Mucosa of rectum (tissue), 2 donors: ENCODE results near the gene ATP6V0B.

Experiments used
- H3K27ac ChIP-seq, 2 donors: one replicate each; pipeline ENCODE4 v1.7.0; 2013; ENCODE audit warnings: inconsistent platforms in 2 of 2, low read depth in 2 of 2, low read length in 2 of 2
- H3K27me3 ChIP-seq, 2 donors: one replicate each; pipeline ENCODE4 v1.7.0; 2013; ENCODE audit warnings: low read length in 2 of 2; ENCODE audit not compliant: control insufficient read depth in 2 of 2, insufficient read depth in 2 of 2
- H3K36me3 ChIP-seq, 2 donors: one replicate each; pipeline ENCODE4 v1.7.0; 2013; ENCODE audit warnings: low read length in 2 of 2; ENCODE audit not compliant: control insufficient read depth in 2 of 2, insufficient read depth in 2 of 2
- H3K4me1 ChIP-seq, 2 donors: one replicate each; pipeline ENCODE4 v1.7.0; 2013; ENCODE audit warnings: low read length in 2 of 2, mild to moderate bottlenecking in 1 of 2; ENCODE audit not compliant: control insufficient read depth in 2 of 2, insufficient read depth in 2 of 2
- H3K4me3 ChIP-seq, 2 donors: one replicate each; pipeline ENCODE4 v1.7.0; 2013; ENCODE audit warnings: low read length in 2 of 2
- H3K9ac ChIP-seq, 2 donors: one replicate each; pipeline ENCODE4 v1.7.0; 2013; ENCODE audit warnings: low read length in 2 of 2, low read depth in 1 of 2, mild to moderate bottlenecking in 1 of 2
- H3K9me3 ChIP-seq, 2 donors: one replicate each; pipeline ENCODE4 v1.7.0; 2013; ENCODE audit warnings: low read length in 2 of 2; ENCODE audit not compliant: control insufficient read depth in 2 of 2
- donor health status: healthy.
- donor health status: Normal muscosa, but diverticular disease.

Gene ATP6V0B

DNA sequence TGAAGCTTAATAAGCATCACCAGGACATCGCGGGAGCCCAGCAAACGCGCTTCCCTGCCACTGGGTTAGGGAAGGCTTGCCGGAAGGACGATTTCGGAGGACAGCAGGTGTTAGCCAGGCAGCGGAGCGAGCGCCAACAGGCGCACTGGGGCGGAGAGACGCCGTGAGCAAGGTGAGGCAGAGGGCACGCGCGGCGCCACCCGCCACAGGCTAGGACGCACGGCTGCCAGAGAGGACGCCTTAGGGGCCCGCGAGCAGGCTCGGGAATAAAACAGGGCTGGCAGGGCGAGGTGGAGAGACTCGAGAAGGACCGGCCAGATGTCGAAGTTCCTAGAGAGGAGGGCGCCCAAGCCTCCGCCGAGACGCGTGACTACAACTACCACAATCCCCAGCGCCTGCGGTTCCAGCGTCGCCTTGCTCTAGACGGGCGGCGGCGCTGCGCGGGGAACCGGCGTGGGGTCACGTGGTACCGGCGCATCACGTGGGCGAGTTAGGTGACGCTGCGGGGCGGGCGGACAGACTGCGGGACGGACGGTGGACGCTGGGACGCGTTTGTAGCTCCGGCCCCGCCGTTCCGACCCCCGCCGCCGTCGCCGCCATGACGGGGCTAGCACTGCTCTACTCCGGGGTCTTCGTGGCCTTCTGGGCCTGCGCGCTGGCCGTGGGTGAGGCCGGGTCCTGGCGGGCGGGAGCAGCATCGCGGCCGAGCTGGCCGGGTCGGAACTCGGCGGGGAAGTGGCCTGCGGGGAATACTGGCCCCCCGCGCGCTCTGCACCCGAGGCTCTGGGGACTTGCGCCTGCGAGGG, at the start of gene ATP6V0B:
Gene ATP6V0B (plus strand): TSS at position 518 of the 806 bp plus-strand sequence. CDS start 81 bp downstream, at position 599.
- peaks cover 24 to 28% of the 10 kb centered on the region in 2 donors for H3K36me3 ChIP-seq
- H3K9me3 ChIP-seq = no peaks in the 10 kb centered on the region
- no peaks in the 10 kb centered on the region for H3K27me3 ChIP-seq
- peak within 1 kb of the TSS; percentile 96 to 97 for H3K27ac ChIP-seq
- peak within 1 kb of the TSS; percentile 89 to 92 for H3K4me3 ChIP-seq
- peak within 1 kb of the TSS; percentile 87 to 98 for H3K9ac ChIP-seq
- H3K4me1 ChIP-seq = peaks cover 46 to 54% of the 10 kb centered on the region in 2 donors

DNA sequence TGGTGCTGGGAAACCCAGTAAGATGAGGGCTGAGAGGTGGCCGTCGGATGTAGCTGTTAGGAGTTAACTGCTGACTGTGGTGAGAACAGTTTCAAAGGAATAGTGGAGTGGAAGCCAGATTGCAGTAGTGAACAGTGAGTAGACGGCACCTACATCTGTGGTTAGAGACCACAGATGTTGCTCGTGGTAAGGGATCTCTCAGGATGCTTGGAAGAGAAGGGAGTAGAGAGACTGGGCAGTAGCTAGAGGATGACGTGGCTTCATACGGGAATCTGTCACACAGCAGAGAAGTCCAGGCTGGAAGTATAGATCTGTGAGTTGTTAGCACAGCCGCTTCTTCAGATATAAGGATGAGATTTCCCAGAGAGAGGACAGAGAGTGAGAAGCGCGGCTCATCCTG, 48.9 kb upstream of the ATP6V0B start:
- H3K27me3 ChIP-seq = no peaks in the 10 kb centered on the region
- no peaks in the 10 kb centered on the region for H3K4me1 ChIP-seq
- H3K27ac ChIP-seq = no peak overlapping the region
- H3K36me3 ChIP-seq = peaks cover 0 to 8% of the 10 kb centered on the region in 2 donors
- no peak overlapping the region for H3K4me3 ChIP-seq
- H3K9ac ChIP-seq = no peak overlapping the region
- no peaks in the 10 kb centered on the region for H3K9me3 ChIP-seq

DNA sequence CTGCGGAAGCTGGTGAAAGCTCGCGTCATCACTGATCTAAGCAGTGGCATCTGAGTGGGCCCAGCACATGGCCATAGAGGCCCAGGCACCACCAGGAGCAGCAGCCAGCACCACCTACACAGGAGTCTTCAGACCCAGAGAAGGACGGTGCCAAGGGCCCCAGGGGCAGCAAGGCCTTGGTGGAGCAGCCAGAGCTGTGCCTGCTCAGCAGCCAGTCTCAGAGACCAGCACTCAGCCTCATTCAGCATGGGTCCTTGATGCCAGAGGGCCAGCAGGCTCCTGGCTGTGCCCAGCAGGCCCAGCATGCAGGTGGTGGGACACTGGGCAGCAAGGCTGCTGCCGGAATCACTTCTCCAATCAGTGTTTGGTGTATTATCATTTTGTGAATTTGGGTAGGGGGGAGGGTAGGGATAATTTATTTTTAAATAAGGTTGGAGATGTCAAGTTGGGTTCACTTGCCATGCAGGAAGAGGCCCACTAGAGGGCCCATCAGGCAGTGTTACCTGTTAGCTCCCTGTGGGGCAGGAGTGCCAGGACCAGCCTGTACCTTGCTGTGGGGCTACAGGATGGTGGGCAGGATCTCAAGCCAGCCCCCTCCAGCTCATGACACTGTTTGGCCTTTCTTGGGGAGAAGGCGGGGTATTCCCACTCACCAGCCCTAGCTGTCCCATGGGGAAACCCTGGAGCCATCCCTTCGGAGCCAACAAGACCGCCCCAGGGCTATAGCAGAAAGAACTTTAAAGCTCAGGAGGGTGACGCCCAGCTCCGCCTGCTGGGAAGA, 44.4 kb upstream of the ATP6V0B start:
- Histone ChIP-seq H3K4me3 (no peak overlapping the region), H3K27me3 (peaks cover 0 to 3% of the 10 kb centered on the region in 2 donors), H3K9ac (no peak overlapping the region), H3K36me3 (peaks cover 0 to 8% of the 10 kb centered on the region in 2 donors), H3K4me1 (peaks cover 18 to 20% of the 10 kb centered on the region in 2 donors), H3K9me3 (no peaks in the 10 kb centered on the region), H3K27ac (no peak overlapping the region)

DNA sequence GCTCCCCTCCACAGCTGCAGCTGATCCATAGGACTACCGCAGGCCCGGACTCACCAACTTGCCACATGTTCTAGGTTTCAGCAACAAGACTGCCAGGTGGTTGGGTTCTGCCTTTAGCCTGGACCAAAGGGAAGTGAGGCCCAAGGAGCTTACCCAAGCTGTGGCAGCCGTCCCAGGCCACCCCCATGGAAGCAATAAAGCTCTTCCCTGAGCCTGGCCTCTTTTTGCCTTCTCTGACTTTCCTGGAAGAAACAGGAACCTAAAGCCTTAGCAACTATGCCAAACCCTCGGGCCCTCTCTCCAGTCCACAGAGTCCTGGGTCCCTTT, 43.8 kb upstream of the ATP6V0B start:
- Histone ChIP-seq H3K4me1 (peaks cover 24% of the 10 kb centered on the region in 2 donors), H3K36me3 (peaks cover 0 to 4% of the 10 kb centered on the region in 2 donors), H3K4me3 (no peak overlapping the region), H3K9me3 (no peaks in the 10 kb centered on the region), H3K27ac (no peak overlapping the region), H3K9ac (no peak overlapping the region), H3K27me3 (peaks cover 0 to 3% of the 10 kb centered on the region in 2 donors)

DNA sequence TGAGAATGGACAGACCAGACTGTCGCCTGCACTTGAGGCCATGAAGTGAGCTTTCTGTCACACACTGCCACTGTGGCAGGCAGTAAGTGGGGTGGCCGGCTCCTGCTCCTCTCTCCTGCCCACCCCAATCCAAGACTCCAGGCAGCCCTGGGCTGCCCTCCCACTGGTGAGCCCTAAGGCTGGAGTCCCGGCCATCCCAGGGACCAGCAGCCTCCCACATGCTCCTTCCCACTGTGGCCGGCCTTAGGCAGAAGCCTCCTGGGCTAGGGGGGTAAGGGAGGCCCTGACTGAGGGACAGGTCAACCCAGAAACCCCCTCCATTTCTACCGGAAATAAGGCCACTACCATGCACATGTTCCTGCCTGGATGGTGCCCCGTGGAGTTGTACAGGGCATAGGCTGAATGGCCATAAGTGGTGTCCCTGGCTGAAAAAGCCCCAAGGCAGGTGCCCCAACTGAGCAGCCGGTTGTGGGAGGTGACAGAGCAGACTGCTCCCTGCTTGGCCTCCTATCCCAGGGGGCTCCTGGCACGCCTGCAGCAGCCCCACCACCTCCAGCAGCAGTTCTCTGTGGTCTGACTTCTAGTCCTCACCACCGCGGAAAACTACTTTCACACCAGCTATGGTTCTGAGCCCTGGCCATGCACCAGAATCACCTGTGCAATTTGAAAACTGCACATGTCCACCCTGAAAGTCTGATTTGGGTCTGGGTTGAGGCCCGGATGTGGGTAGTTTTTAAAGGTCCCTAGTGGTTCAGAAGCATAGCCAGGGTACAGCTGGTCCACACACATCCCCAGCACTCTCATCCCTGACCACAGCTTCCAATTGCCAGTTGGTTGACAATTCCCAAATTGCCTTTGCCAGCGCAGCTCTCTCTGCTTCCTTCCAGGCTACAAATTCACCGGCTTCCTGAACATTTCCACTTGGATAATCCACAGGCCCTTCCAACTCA, 42.8 kb upstream of the ATP6V0B start:
- peaks cover 24% of the 10 kb centered on the region in 2 donors for H3K4me1 ChIP-seq
- H3K9ac ChIP-seq = no peak overlapping the region
- H3K9me3 ChIP-seq = no peaks in the 10 kb centered on the region
- H3K4me3 ChIP-seq = no peak overlapping the region
- H3K36me3 ChIP-seq = peaks cover 0 to 3% of the 10 kb centered on the region in 2 donors
- peaks cover 0 to 3% of the 10 kb centered on the region in 2 donors for H3K27me3 ChIP-seq
- no peak overlapping the region for H3K27ac ChIP-seq

DNA sequence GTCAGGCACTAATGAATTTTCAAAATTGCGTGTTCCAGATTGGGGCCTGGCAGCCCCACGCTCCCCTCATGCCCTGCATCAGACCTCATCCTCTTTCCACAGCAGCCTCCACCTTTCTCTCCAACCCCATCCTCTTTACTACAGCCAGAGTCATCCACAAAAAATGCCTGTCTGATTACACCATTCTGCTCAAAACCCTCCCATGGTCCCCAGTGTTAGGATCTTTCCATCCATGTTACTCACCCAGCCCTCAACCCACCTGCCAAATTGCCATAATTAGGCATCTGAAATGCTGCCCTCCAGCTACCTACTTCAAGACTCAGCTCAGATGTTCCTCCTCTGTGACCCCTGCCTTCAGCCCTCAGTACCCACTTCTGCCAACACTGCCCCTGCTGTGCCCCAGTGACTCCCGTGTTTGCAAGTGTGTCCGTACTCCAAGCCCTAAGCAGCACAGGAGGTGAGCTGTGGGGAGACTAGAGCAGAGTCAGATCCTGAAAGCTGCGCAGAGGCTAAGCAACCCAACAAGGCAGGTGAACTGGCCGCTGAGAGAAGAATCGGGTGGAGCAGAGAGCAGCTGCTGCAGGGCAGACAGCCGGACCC, 41.9 kb upstream of the ATP6V0B start:
- peaks cover 24% of the 10 kb centered on the region in 2 donors for H3K4me1 ChIP-seq
- H3K36me3 ChIP-seq = peaks cover 0 to 3% of the 10 kb centered on the region in 2 donors
- H3K27me3 ChIP-seq = peaks cover 0 to 3% of the 10 kb centered on the region in 2 donors
- H3K27ac ChIP-seq = no peak overlapping the region
- H3K9ac ChIP-seq = peak overlapping the region in 1 of 2 donors; percentile 42
- no peaks in the 10 kb centered on the region for H3K9me3 ChIP-seq
- peak overlapping the region; percentile 50 to 58 for H3K4me3 ChIP-seq

DNA sequence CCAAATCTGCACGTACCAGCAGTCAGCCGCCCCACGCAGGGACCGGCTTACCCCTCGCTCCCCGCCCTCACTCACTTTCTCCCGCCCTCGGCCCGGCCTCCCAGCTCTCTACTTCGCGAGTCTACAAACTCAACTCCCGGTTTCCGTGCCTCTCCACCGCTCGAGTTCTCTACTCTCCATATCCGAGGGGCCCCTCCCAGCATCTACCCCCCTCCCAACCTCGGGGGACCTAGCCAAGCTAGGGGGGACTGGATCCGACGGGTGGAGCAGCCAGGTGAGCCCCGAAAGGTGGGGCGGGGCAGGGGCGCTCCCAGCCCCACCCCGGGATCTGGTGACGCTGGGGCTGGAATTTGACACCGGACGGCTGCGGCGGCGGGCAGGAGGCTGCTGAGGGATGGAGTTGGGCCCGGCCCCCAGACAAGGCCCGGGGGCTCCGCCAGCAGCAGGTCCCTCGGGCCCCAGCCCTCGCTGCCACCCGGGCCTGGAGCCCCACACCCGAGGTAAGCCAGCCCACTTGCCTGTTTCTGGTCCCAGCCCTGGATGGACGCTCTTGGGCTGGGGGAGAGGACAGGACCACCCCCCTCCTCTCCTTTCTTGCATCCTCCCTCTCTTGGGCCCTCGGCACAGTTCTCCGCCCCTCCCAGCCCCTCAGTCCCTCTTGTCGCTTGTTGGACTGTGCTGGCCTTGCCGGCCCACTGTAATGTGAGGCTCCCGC, 41.2 kb upstream of the ATP6V0B start, which contains the start of gene ARTN:
Gene ARTN (plus strand): TSS at position 416 of the 715 bp plus-strand sequence. CDS start 1,856 bp downstream, outside the sequence.
- H3K9me3 ChIP-seq = no peaks in the 10 kb centered on the region
- H3K27me3 ChIP-seq = peaks cover 0 to 3% of the 10 kb centered on the region in 2 donors
- peaks cover 24% of the 10 kb centered on the region in 2 donors for H3K4me1 ChIP-seq
- H3K4me3 ChIP-seq = peak within 1 kb of the TSS; percentile 50 to 58
- peak within 1 kb of the TSS; percentile 32 to 42 for H3K9ac ChIP-seq
- H3K36me3 ChIP-seq = peaks cover 0 to 3% of the 10 kb centered on the region in 2 donors
- peak within 1 kb of the TSS in 1 of 2 donors; percentile 9 for H3K27ac ChIP-seq

DNA sequence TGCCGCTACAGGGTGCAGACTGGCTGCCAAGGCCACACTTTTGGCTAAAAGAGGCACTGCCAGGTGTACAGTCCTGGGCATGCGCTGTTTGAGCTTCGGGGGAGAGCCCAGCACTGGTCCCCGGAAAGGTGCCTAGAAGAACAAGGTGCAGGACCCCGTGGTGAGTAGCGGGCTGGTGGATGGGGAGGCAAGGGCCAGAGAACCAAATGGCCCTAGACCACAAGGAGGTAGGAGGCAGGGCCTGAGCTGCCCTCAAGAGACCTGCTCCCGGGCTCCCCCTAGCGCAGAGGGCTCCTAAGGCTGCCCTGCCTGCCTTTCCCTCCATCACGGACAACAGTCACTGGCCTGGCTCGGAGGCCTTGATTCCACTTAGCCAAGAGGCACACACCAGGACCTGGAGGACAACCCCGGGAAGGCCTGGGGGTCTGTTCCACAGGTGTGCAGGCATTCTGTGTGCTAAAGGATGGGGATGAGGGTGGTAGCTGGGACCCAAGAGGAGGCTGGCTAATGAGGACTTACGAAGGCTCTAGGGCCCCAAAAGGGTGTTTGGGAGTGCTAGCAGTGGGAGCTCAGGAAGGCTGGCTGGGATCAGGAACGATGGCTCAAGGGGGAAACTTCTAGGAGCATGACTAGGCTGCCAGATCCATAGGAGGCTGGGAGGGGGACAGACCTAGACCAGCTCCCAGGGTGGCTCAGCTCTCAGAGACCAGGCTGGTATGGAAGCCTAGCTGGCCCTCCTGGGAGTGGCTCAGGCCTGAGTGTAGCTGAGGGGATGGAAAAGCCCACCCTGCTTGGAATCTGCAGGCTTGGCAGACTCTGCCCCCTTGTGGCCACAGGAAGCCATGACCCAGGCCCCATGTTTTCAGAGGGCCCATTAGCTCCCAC, 40.4 kb upstream of the ATP6V0B start:
- peak overlapping the region in 1 of 2 donors; percentile 9 for H3K27ac ChIP-seq
- peaks cover 24% of the 10 kb centered on the region in 2 donors for H3K4me1 ChIP-seq
- H3K9ac ChIP-seq = peak overlapping the region; percentile 32 to 57
- H3K27me3 ChIP-seq = peaks cover 0 to 3% of the 10 kb centered on the region in 2 donors
- peaks cover 0 to 3% of the 10 kb centered on the region in 2 donors for H3K36me3 ChIP-seq
- peak overlapping the region; percentile 48 to 58 for H3K4me3 ChIP-seq
- no peaks in the 10 kb centered on the region for H3K9me3 ChIP-seq
